ENCODE measurements around the gene ZC3HAV1L.
"Not testable (repeated sequence)": the region's sequence is repeated elsewhere in the genome, so short reads cannot be mapped to it uniquely, and the experiment has no call there.

The ZC3HAV1L gene

DNA sequence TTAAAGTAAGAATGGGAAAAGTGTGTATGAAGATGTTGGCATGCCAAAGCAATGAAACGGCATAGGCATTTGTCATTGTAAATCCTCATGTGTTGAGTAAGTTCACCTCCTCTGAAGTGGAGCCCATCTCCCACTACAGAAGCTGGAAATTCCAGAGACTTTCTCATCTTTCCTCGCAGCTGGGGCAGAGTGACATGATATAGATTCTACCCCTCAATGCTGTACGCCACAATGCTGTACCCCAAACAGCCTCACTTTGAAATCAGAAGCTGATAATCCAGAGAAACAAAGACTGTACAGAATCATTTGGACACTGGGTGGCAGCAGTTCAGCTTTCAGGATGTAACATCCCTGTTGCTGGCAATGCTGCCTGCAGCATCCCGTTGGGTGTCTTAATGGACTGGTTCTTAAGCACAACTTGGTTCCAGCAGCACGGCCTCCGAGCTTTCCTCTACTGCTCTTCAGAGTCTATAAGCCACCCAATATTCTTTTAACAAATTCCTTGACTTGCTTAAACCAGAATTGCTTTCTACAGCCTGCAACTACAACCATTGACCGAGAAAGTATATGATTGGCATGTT lies 18.8 kb downstream of the ZC3HAV1L start:
- DNase-seq (ENCODE audit: low spot score): peak; percentile 87

GRCh38 chr7:139011373-139011772 lies 24.5 kb downstream of the ZC3HAV1L start:
- no peak for DNase-seq (ENCODE audit: low spot score)

DNA sequence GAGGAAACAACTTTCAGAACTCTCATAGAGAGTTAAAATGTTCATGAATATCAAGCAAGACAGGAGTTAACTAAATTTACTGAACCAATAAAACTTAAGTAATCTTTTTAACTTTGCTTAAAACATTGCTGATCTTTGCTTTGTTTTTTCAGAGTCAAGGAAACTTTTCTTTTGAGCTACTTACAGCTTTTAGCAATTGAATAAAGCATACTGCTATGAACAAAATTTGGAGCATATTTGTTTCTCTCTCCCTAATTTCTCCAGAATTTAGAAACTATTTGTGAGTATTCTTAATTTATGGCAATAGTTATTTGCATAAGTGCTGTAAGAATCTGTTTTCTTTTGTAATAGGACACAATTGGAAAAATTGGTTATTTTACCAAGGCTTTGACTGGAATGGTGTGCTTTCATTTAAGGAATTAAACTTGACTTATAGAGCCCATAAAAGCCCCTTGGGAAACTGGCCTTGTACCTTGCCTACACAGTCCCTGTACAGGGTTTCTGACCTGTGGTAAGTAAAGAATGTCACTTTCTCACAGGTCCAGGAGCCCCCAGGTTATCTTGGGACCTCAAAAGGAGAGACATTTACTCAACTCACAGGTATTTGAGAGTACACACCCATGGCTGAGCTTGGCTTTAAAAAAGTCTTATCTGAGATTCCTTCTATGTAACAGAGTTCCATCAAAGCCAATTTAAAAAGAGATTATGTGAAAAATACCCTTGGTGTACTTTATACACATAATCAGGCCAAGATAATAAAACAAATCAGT lies 31.3 kb downstream of the ZC3HAV1L start:
- DNase-seq (ENCODE audit: low spot score): no peak

DNA sequence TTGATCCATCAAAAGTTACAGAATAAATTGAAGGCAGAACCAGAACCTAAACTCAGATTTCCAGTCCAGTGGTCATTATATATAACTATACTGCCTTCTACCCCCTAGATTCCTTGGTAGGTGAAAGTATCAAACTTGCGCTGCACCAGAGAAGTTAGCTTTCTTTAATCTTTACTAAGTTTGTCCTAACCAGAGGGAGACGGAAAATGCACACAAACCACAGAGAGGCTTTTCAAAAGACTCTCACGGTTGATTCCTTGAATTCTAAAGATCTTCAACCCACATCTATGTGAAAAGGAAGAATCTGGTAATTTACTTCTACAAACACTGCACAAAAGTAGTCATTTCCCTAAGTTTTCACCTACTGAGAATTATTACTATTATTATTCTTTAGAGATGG lies 36.4 kb downstream of the ZC3HAV1L start:
- no peak for DNase-seq (ENCODE audit: low spot score)

DNA sequence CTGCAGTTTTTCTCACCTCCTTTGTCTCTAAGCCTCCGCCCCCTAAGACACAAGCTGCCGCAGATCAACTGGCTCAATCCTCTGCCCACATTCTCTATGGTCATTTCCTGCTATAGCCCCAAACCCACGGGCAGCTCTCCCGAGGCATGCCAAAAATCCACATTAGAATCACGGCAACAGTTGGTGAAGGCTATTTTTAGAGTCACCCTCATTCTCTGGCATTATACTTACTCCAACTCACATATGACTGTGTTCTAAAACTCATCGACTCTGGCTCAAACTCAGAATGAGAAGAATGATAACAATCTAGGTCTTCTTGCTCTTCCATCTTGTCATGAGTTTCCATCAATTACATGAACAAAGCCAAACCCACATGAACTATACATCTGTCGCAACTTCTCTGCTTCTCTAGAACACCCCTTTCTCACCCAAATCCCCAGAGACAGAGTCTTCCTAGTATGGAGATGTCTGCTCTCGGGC lies 43.8 kb downstream of the ZC3HAV1L start:
- peak; percentile 83 for DNase-seq (ENCODE audit: low spot score)

DNA sequence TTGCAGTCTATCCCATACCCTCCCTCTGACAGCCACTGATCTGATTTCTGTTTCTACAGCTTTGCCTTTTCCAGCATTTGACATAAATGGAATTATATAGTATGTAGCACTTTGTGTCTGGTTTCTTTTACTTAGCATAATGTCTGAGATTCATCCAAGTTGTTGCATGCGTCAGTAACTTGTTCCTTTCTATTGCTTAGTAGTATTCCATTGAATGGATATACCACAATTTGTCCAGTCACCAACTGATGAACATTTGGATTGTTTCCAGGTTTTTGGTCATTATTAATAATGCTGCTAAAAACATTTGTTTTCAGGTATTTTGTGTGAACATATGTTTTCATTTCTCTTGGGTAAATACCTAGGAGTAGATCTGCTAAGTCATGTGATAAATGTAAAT lies 48.2 kb downstream of the ZC3HAV1L start:
- no peak for DNase-seq (ENCODE audit: low spot score)

GRCh38 chr7:138982204-138982623 lies 53.6 kb downstream of the ZC3HAV1L start:
- no peak for DNase-seq (ENCODE audit: low spot score)

GRCh38 chr7:138981332-138982203 lies 54.3 kb downstream of the ZC3HAV1L start, which contains the start of gene KIAA1549:
TSS of gene KIAA1549 (minus strand) at chr7:138981389. CDS start at chr7:138981269, 120 bp downstream.
- peak; percentile 86 for DNase-seq (ENCODE audit: low spot score)

GRCh38 chr7:138980563-138981291 lies 55.1 kb downstream of the ZC3HAV1L start:
- DNase-seq (ENCODE audit: low spot score): no peak

DNA sequence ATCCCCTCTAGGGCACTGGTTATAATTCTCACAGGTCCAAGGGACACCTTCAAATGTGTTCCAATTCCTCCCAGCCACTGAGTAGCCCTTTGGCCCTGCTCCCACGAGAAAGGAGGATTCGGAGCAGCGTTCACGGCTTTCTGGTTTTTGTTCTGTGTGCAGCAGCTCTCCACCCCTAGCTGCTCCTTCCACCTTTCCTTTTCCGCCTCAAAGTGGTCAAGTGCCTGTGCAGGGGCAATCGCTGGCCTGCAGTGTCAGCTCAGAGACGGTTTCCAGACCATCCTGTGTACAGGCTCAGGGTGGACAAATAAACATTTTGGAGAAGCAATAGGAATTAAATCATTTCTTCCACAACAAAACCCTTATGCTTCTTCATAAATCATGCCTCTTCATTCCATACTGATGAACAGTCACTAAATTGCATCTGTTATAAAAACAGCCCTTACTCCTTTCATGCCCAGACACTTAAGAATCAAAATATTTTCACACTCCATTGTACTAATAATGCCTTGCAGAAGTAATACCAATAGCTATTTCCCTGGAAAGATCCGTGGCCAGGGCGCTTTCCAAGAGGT lies 55.8 kb downstream of the ZC3HAV1L start:
- no peak for DNase-seq (ENCODE audit: low spot score)

GRCh38 chr7:138979226-138979979 lies 56.4 kb downstream of the ZC3HAV1L start:
- DNase-seq (ENCODE audit: low spot score): peak; percentile 26

DNA sequence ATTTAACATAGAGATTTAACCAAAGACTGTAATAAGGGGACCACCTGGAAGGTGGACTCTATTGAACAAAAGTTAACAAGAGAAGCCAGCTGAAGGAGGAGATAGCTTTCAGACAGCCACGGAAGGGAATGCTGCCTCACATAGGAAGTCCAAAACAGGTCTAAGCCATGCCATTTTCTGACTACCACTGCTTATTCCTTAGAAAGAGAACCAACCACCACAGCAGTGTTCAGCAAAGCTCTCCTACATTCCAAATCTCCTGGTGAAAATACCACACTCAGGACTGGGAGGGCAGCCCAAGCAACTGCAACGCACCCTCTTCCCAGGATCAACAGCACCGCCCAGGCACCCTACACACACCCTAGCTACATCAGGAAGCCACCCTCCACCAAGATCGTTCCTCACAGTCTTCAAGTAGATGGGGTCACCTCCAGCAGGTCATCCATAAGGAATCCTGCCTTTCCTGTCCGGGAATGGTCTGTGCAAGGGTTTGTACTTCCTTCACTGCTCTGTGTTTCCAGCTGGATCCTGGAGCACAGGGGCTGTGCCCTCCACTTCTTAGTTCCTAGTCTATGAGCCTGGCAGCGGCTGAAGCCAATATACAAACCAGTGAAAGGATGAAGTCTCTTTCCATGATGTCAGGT lies 57.2 kb downstream of the ZC3HAV1L start:
- DNase-seq (ENCODE audit: low spot score): no peak

DNA sequence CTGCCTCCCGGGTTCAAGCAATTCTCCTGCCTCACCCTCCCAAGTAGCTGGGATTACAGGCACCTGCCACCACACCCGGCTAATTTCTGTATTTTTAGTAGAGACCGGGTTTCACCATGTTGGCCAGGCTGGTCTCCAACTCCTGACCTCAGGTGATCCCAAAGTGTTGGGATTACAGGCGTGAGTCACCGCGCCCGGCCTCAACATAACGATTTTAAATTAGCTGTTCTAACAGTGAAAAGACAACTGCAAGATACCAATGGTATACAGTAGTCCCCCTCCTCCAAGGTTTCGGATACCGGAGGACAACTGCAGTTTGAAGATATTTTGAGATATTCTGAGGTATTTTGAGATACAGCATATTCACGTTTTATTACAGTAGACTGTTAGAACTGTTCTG lies 59.7 kb downstream of the ZC3HAV1L start:
- DNase-seq (ENCODE audit: low spot score): not testable (repeated sequence)

Data from AG08395 (cell line).